A673 (cell line): Measurements from ENCODE around the gene SLCO3A1.

ENCODE experiments used
- CTCF ChIP-seq: fragments of 300-800, 200-600 bp; sonication (generic); conservative IDR thresholded peaks from 2 replicates; pipeline ENCODE4 v1.5.1; 2017; ENCODE audit warnings: low read depth, mild to moderate bottlenecking, antibody characterized with exemption, low read length, moderate library complexity, mixed read lengths
- EZH2 ChIP-seq: fragments of 200-600 bp; sonication (generic); IDR thresholded peaks from 2 replicates; pipeline ENCODE4 v1.6.1; 2017; ENCODE audit warnings: borderline replicate concordance, low read depth, mild to moderate bottlenecking, mixed read lengths, antibody characterized with exemption, low read length; ENCODE audit not compliant: poor library complexity, severe bottlenecking

GRCh38 chr15:92044203-92044909, 190.8 kb downstream of the SLCO3A1 start:
- TF ChIP-seq CTCF (no peak), EZH2 (no peak)
